GM18520 (cell line): ENCODE results near the gene LSG1.

Experiments
- ATAC-seq: cut with Tn5 transposase; IDR thresholded peaks from one replicate; pipeline ENCODE4 v1.9.1; 2021; ENCODE audit not compliant: unreplicated experiment

Gene LSG1

DNA sequence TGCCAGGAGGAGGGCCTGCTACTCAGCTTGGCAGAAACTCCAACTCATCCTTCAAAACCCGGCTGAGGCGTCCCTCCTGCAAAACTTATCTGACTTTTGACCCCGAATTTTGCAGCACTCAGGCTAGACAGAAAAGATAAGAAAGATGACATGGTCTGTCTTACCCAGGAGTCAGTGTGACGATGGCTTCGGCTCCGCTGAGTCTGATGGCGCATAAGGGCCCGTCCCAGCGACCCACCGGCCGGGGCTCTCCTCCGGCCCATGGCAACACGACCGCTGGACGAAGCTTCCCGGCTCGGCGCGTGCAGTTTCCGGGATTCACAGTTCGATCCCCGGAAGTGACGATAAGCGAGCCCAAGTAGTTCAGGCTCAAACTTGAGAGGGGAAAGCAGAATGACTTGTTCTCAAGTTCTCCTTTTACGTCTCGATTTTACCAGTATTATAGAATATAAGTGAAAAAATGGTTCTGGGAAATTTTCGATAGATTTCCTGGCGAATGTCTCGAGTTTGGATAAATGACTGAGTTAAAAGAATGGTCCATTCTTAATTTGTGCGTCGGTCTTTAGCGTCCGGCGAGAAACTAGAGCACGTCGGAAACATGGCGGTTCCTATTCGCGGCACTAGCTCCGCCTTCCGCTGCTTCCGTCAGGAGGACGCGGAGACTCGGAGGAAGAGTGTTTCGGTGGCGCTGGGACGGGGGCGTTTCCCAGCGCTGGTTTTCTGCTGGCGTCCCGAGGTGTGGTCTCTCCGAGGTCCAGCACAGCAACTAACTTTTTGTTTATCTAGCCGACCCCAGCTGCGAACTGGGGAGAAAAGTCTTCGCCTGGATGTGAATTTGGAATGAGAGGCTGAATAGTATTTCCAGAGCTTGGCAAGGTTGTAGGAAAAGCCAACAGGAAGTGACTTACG is at the start of gene LSG1:
Gene LSG1, minus strand, starts transcription at position 292 of the 909 bp plus-strand sequence. Its CDS starts 29 bp downstream, at position 263.
- ATAC-seq: peak; percentile 85

DNA sequence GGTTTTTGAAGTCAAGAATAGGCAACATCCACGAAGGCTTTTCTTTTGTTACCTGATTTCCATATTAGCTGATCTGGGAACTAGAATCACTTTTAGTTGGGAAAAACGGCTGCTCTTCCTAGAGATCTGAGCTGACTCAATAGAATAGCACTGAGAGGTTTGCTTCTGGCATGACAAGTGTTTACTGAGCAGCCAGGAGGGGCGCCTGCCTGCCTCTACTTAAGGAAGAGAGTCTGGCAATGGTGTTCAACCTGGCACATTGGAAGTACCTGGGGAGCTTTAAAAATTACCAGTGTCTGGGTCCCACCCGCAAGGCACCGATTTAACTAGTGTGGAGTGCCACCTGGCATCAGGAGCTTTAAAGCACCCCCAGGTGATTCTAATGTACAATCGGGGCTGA is 48.1 kb upstream of the LSG1 start:
- ATAC-seq: no peak

DNA sequence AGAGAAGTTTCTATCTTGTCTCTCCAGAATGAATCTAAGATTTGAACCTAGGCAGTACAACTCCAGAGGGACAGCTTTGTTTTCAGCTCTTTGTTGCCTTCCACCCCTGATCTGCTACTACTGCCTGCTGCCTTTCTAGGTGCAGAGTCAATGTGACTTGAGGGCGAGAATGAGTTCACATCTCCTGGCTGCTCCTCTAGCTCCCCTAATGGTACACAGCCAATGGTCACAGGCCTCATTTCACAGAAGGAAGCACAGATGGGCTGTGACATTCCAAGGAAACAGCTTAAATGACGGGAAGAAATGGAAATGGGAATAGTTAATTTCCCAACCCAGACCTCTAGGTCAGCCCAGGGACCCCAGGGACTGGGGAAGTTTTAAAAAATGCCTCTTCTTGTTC is 46.1 kb upstream of the LSG1 start:
- ATAC-seq: no peak

DNA sequence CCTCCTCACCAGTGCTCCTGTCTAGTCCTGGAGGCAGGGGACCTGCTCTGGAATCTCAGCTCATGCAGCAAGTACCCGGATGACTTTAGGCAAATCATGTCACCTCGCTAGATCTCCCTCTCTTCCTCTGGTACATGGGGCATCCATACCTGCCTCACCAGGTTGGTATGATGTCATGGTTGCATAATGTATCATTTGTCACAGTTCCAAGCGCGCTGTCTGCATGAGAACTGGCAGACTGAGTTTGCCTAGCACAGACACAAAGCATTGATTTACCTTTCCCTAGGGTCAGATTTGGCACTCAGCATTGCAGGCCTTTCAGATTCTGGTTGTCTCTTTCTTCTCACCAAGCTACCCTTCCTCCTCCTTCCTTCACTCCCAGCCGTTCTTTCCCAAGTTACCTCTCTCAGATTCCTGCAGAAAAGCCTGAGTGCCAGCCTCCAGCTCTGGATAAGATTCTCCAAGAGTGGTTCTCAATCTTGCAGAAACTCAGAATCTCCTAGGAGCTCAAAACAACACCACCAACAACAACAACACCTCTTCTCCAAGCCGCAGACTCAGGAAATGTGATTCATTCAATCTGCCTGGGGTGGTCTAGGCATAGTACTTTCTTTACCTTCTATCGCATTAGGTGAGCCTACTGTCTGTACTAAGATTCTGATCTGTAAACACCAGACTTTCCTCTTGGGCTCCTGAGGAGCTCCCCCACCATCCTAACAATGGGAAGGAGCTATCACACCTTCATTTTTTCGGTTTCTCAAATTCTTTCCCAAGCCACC is 43.2 kb upstream of the LSG1 start:
- no peak for ATAC-seq

DNA sequence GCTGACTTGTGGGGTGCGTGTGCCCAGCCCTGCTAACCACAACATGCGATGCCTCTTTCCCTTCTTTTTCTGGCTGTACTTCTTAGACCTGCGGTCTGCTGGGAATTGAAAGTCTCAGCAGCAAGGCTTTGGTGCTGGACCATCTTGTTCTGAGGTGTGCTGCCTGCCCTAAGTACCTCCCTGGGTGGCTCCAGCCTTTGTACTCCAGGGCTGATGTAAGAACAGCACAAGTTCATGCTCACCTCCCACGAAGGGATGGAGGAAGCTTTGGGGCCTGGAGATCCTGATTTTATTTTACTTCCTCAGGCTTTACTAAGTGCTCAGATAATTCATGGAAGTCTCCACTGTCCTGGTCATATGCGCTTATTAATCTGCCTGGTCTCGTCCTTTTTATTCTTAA is 42.6 kb upstream of the LSG1 start:
- no peak for ATAC-seq

DNA sequence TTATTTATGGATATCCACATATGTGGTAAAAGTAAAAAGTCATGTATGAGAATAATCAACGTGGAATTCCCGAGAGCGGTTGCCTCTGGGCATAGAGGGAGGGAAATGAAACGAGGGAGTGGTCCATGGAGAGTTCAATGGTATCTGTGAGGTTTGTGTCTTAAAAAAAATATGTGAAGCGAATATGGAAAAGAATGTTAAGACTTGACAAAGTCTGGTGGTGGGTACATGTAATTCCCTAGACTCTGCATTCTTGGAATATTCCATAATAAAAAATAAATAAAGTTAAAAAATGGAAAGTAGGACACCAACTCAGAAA is 42.1 kb upstream of the LSG1 start:
- no peak for ATAC-seq

- ATAC-seq: no peak
Measured at GRCh38 chr3:194713299-194714136, 41.5 kb upstream of the LSG1 start.

GRCh38 chr3:194711913-194712312 is 39.9 kb upstream of the LSG1 start:
- no peak for ATAC-seq

DNA sequence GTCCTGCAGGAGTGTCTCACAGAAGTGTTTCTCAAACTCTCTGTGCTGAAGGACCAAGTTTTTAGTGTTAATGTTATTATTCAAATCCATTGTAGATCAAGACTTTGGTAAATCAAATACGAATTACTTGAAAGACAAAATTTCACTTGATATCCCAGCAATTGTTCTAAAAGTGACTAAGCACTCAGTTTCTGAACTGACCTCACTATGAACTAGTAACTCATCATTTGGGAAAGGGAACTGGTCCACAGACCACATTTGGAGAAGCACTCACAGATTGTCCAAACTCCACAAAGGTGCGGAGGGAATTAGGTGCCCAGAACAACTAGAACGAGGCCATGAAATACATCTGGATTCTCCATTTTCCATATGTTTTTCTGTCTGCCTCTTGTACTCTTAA is 39.3 kb upstream of the LSG1 start:
- ATAC-seq: no peak

- ATAC-seq: no peak
Measured at GRCh38 chr3:194707147-194707540, 35.2 kb upstream of the LSG1 start.

DNA sequence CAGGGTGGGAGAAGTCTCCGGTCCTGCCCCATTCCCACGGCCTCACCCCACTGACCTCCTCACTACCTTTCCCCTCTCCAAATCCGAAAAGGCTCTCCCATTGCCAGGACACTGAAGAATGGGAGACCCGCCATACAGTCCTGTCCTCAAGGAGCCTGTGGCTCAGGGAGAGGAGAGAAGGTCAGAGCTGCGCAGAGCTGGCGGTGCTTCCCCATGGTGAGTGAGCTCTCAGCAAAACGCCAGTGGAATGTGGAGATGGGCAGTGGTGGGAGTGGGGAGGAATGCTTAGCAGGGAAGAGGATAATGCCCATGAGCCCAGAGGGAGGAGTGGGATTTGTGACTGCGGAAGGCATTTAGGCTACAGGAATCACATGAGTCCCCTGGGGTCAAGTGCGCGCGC is 33.8 kb upstream of the LSG1 start:
- ATAC-seq: no peak

DNA sequence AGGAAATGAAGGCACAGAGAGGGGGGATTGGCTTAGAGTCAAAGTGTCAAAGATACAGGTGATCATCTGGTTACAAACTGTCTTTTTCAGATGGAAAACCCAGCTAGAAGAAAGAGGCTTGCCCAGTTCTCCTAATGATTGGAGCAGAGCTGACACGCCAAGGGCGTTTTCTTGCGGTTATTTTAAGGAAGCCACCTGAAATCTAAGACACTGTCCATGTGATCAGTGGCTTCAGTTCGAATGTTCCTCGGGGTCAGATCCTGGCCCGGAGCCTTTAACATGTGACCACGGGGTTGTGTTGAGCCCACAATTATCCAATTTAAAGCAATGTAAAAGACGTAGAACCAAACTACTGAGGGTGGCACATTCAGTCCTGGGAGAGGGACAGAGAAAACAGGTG is 33.2 kb upstream of the LSG1 start:
- no peak for ATAC-seq

DNA sequence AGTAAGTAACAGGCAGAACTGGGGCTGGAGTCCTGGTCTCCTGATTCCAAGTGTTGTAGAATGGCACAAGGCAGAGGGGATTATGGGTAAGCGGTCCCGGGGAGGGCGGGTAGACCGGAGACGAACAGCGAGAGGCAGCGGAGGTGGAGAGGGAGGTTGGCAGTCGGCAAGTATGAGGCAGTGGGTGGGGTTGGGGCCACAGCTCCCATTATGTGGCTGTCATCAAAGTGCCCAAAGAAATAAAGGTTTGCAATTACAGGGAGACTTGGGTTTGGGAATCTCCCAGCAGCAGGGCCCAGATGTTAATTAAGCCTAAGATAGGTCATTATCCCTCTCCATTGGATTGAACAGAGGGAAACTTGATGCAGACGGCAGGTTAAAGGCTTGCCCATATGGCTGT is 30.6 kb upstream of the LSG1 start:
- ATAC-seq: no peak

- no peak for ATAC-seq
Measured at GRCh38 chr3:194696702-194697101, 24.7 kb upstream of the LSG1 start.

- peak; percentile 35 for ATAC-seq
Measured at GRCh38 chr3:194691481-194692283, 19.7 kb upstream of the LSG1 start.

GRCh38 chr3:194690501-194691372 is 18.7 kb upstream of the LSG1 start:
- no peak for ATAC-seq

- no peak for ATAC-seq
Measured at GRCh38 chr3:194689493-194689944, 17.5 kb upstream of the LSG1 start.

DNA sequence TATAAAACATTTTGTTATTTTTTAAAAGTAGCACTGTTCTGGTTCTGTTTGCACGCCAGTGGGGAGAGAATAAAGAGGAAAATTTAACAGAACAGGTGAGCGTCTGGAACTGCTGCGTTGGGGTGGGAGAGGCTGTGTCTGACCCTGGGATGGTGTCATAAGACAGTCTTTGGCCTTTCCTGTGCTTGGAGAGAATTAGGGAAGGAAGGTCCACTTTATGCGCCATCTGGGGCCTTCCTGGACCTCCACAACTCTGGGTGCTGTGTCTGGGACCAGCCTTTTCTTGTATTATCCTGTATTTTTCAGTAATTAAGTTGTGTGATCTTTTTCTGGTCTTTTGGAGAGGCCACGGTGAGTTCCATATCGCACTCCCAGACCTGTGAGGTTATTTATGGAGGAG is 17.0 kb upstream of the LSG1 start:
- ATAC-seq: no peak

DNA sequence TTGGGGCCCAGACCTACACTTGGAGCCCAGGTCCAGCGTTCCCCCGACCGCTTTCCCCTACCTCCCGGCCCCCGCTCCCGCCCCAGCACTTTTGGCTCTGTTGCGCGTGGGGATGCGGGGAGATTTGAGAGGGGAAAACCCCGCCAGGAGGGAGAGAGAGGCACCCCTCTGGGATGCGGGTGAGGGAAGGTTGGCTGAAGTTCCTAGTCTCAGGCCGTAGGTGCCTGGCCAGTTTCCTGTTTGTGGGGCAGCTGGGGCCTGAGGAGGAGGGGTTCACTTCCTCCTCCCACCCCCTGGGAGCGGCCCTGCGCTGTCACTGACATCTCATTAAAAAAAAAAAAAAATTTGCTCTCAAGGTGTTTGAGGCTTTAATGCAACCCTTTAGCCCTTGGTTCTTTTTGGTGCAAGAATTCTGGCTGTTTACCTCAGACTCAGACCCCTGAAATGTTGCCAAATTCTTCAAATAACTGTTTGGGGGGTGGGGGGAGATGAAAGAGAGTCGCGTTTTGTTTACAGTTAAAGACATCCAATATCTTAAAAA is 16.3 kb upstream of the LSG1 start:
- ATAC-seq: no peak
